OCI-LY3 (cell line): ENCODE results near the gene C8A.

Experiments
- CTCF ChIP-seq: fragments of 200-600, 300-600 bp; sonication (generic); IDR thresholded peaks from 2 replicates; pipeline ENCODE4 v1.5.1; 2014; ENCODE audit warnings: antibody characterized with exemption, low read length, low read depth
- EZH2phosphoT487 ChIP-seq: fragments of 200-600 bp; shearing (Covaris generic); IDR thresholded peaks from 2 replicates; pipeline ENCODE4 v1.6.1; 2018; ENCODE audit warnings: antibody characterized with exemption, mixed run types, low read depth

- TF ChIP-seq CTCF (no peak), EZH2phosphoT487 (no peak)
These were observed 35.2 kb upstream of the C8A start, which contains the start of gene FYB2 for GRCh38 chr1:56819387-56819899.
